ENCODE data around the gene PEX26. TPM values are rescaled to one million over a fixed set of nuclear protein-coding genes. Genes with fewer than 3 reads are reported as not detected.
"Not testable (repeated sequence)": the region's sequence is repeated elsewhere in the genome, so short reads cannot be mapped to it uniquely, and the experiment has no call there.

Gene PEX26
- total RNA-seq, 1 donor from 2014 or later = 23.9 TPM

DNA sequence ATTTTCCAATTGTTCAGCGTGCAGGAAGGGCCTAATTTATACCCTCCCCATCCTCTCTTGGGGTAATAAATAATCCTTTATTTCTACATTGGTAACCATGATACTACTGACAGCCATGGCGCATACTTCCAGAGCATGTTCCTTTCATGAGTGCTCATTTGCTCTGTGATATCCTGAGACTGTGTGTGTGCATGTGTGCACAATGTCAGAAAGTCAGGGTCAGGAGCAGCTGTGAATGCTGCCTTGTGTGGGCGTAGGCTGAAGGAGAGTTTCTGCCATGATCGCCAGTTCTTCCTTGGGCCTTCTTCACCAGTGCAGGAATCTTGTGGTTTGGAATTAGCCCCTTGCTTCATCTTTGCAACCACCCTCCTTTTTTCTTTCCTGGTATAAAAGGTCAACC is 43.1 kb downstream of the PEX26 start:
- TF ChIP-seq, protein P1, sequence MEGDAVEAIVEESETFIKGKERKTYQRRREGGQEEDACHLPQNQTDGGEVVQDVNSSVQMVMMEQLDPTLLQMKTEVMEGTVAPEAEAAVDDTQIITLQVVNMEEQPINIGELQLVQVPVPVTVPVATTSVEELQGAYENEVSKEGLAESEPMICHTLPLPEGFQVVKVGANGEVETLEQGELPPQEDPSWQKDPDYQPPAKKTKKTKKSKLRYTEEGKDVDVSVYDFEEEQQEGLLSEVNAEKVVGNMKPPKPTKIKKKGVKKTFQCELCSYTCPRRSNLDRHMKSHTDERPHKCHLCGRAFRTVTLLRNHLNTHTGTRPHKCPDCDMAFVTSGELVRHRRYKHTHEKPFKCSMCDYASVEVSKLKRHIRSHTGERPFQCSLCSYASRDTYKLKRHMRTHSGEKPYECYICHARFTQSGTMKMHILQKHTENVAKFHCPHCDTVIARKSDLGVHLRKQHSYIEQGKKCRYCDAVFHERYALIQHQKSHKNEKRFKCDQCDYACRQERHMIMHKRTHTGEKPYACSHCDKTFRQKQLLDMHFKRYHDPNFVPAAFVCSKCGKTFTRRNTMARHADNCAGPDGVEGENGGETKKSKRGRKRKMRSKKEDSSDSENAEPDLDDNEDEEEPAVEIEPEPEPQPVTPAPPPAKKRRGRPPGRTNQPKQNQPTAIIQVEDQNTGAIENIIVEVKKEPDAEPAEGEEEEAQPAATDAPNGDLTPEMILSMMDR (conservative IDR thresholded peaks at IDR 0.05; ENCODE audit: low read depth, low read length) = no peak
- H3K4me3 ChIP-seq (ENCODE audit: low read depth, low read length) = no peak overlapping the region
- DNase-seq (ENCODE audit: low read depth) = no peak

DNA sequence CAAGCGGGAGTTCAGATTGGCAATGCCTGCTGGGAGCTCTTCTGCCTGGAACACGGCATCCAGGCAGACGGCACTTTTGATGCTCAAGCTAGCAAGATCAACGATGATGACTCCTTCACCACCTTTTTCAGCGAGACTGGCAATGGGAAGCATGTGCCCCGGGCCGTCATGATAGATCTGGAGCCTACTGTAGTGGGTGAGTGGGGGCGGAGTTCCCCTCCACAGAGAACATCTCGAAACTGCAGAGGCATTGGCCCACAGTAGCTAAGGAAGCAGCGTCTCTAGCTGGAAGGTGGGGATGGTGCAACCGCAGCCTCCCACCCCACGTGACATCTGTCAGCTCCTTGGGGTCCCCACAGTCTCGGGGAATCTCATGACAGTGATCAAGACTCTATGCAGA is 43.7 kb downstream of the PEX26 start:
- DNase-seq (ENCODE audit: low read depth) = no peak
- H3K4me3 ChIP-seq (ENCODE audit: low read depth, low read length) = no peak overlapping the region
- TF ChIP-seq, protein P1 (conservative IDR thresholded peaks at IDR 0.05; ENCODE audit: low read depth, low read length) = no peak

DNA sequence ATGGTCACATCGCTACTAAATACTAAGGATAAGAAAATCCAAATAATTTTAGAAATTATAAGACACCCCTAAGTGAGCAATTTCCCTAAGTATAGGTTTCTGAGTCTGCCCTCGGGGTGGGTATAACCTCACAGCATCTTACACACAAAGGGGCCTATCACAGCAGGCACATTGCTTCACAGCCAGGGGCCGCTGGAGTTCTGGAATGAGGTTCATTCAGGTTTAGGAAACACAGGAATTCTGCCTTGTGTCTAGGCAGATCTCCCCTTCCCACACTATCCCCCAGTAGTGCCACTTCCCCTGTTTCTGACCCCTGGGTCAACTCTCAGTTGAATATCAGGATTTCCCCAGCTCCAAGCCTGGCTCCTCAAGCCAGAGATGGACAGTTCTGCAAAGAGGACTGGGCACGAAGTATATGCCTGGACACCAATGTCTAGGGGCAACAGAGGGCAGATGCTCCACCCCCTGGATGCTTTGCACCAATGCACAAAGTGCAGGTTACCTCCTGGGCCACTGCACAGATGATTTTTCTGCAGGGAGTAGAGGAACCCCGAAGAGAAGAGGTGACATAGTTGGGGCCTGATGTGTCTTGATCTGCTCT is 44.3 kb downstream of the PEX26 start:
- no peak overlapping the region for H3K4me3 ChIP-seq (ENCODE audit: low read depth, low read length)
- DNase-seq (ENCODE audit: low read depth) = no peak
- TF ChIP-seq, protein P1 (conservative IDR thresholded peaks at IDR 0.05; ENCODE audit: low read depth, low read length) = no peak

DNA sequence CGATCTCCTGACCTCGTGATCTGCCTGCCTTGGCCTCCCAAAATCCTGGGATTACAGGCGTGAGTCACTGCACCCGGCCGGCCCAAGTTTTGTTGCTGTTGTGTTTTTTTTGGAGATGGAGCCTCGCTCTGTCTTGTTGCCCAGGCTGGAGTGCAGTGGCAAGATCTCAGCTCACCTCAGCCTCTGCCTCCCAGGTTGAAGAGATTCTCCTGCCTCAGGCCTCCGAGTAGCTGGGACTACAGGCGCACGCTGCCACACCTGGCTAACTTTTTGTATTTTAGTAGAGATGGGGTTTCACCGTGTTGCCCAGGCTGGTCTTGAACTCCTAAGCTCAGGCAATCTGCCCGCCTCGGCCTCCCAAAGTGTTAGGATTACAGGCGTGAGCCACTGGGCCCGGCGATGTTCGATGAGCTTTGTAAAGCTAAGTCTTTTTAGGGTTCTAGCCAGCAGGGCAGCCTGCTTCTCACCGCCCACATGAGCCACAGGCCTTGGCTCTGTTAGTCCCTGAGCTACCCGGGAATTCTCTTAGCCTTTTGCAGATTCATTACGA is 45.8 kb downstream of the PEX26 start:
- DNase-seq (ENCODE audit: low read depth); H3K4me3 ChIP-seq (ENCODE audit: low read depth, low read length): not testable (repeated sequence)

DNA sequence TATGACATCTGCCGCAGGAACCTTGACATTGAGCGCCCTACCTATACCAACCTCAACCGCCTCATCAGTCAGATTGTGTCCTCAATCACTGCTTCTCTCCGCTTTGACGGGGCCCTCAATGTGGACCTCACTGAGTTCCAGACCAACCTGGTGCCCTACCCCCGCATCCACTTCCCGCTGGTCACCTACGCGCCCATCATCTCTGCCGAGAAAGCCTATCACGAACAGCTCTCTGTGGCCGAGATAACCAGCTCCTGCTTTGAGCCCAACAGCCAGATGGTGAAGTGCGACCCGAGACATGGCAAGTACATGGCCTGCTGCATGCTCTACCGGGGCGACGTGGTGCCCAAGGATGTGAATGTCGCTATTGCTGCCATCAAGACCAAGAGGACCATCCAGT is 48.8 kb downstream of the PEX26 start:
- no peak overlapping the region for H3K4me3 ChIP-seq (ENCODE audit: low read depth, low read length)
- TF ChIP-seq, protein P1 (conservative IDR thresholded peaks at IDR 0.05; ENCODE audit: low read depth, low read length) = no peak
- no peak for DNase-seq (ENCODE audit: low read depth)

DNA sequence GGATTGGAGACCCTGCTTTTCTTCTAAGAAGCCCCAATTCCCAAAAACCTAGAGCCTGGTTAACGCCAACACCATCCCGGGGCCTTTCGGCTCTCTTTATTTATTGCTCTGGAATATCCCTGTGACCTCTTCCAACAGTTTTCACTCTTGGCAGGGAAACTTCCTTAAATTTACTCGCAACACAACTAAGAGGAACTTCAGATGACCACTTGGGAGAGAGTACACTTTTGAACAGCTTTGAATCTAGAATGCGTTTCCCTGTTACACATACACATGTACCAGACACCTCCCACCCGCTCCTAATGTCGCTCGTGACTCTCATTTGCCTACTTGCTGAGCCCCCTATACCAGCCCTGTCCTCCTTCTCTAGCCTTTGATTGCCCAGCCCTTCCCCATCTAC is 52.2 kb downstream of the PEX26 start:
- H3K4me3 ChIP-seq (ENCODE audit: low read depth, low read length) = no peak overlapping the region
- TF ChIP-seq, protein P1 (conservative IDR thresholded peaks at IDR 0.05; ENCODE audit: low read depth, low read length) = no peak
- DNase-seq (ENCODE audit: low read depth) = no peak

DNA sequence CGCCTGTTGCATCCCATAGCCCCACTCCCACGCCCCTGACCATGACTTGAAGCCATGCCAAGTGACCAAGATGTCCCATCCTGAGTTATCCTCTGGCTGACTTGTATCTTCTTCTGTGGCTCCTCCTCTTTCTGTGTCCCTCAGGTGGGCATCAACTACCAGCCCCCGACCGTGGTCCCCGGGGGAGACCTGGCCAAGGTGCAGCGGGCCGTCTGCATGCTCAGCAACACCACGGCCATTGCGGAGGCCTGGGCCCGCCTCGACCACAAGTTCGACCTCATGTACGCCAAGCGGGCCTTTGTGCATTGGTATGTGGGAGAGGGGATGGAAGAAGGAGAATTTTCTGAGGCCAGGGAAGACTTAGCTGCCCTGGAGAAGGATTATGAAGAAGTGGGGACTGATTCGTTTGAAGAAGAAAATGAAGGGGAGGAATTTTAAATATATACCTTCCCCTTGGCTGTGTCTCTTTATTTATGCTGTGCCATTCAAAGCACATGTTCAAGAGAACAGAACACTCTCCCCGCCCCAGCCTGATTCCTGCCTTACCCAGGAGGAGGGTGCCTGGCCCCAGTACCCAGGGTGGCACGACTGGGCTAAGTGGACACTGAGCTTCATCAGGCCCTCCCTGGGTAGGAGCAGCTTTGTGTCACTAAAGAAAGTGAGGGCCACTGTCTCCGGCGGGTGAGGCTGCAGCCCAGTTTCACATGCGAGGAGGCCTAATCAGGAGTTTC is 53.1 kb downstream of the PEX26 start:
- DNase-seq (ENCODE audit: low read depth) = no peak
- TF ChIP-seq, protein P1 (conservative IDR thresholded peaks at IDR 0.05; ENCODE audit: low read depth, low read length) = no peak
- no peak overlapping the region for H3K4me3 ChIP-seq (ENCODE audit: low read depth, low read length)

All from epithelial cell of proximal tubule (primary cell).